HPDE6-E6E7 (cell line): ENCODE data around the gene CRY2.
"Not testable (repeated sequence)": the region's sequence is repeated elsewhere in the genome, so short reads cannot be mapped to it uniquely, and the experiment has no call there.

ENCODE experiments used
- DNase-seq: peaks from one replicate; pipeline ENCODE4 v3.0.0; 2011; ENCODE audit warnings: missing footprints; ENCODE audit errors: extremely low spot score

The CRY2 gene

DNA sequence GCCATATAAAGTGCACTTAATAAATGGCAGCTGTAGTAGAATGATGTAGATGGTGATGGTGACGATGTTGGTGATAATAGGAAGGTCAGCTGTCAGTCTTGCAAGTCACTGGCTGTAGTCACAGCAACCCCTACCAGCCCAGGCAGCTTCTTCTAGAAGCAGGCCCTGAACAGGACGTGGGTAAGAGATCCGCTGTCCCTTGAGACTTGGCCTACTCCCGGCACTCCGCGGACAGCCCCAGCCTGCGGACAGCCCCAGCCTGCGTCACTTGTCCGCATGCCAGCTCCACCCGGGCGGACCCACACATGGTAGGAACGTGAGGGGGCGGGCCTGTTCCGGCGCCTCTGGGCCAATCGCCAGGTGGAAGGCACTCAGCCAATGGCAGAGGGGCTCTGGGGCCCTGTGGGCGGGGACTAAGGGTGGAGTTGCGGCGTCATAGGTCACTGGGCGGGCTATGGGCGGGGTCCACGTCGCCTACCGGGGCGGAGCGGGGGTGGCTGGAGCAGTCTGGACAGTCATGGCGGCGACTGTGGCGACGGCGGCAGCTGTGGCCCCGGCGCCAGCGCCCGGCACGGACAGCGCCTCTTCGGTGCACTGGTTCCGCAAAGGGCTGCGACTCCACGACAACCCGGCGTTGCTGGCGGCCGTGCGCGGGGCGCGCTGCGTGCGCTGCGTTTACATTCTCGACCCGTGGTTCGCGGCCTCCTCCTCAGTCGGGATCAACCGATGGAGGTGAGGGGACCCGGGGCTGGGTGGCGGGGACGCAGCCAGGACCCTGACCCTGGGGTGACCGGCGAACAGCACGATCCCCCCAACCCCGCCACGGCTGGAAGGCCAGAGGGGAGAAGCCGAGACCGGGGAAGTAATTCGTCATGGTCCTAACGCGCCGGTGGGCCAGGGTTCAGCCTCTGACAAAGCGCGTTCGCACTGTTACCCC lies at the start of gene CRY2:
Gene CRY2 (plus strand): TSS at position 502 of the 937 bp plus-strand sequence. CDS start 16 bp downstream, at position 518.
- DNase-seq: peak; percentile 95

- no peak for DNase-seq
Observed at GRCh38 chr11:45798793-45799441, 48.4 kb upstream of the CRY2 start.

GRCh38 chr11:45799562-45799961 lies 47.7 kb upstream of the CRY2 start:
- no peak for DNase-seq

DNA sequence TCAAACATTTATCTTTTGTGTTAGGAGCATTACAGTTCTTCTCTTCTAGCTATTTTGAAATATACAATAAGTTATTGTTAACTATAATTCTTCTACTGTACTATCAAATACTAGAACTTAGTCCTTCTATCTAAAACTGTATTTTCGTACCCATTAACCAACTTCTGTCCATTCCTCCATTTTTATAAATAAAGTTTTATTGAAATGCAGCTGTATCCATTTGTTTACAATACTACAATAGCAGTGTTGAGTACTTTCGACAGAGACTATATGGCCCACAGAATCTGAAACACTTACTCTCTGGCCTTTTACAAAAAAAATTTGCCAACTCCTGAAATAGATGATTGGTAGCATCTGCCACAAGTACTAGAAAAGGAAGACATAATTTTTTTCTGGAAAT lies 47.0 kb upstream of the CRY2 start:
- DNase-seq: no peak

DNA sequence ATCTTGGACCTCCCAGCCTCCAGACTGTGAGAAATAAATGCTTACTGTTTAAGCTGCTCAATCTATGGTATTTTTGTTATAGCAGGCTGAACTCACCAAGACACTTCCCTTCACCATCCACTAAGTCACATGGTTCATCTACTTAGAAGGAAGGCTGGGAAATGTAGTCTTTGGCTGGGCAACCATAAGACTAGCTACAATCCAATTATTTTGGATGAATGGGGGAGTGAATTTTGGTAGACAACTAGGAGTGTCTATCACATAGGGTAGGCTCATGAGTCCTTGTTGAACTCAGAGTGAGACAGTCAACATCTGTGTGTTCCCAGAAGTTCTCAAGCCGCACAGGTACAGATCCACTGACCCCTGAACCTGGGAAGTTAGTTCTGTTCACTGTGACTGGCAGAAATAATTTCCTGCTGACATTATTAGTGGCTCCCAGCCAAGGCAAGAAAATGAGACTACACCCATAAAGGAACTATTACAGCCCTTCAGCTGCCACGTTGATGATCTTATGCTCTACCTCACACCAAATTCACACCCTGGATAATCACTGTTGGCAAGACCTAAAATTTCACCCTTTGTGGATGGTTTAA lies 45.5 kb upstream of the CRY2 start:
- no peak for DNase-seq

- DNase-seq: no peak
Observed at GRCh38 chr11:45802531-45803317, 44.6 kb upstream of the CRY2 start.

DNA sequence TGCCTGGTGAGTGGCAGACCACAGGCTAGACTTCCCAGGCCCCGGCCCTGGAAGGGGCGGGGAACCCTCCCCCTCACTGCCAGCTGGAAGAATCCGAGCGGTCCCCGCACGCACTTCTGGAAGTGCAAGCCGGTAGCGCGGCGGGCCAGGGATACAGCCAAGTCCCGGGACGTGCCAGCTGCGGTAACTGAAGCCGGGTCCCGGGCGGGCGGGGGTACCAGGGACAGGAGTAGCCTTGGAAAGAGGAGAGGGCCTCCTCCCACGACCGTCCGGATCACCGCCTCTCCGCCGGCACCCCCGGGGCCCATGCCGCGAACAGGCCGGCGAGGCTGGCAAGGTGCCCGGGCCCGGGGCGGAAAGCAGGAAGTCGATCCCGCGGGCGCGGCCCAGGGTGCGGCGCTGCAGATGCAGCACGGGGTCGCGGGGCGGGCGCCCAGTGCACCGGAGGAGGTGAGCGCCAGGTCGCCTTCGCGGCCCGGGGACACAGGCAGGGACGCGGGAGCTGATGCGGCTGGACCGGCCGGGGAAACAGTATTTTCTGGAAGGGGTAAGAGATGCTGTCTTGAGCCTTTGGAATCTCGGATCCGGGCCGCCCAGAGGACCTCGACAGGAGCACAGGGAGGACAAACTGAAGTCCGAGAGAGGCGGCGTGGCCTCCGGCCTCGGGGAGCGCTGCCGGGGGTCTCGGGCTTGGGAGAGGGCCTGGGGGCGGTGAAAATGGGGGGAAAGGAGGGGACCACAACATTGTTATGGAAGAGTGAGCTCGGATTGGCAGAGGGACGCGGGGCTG lies 43.1 kb upstream of the CRY2 start:
- DNase-seq: peak; percentile 29

DNA sequence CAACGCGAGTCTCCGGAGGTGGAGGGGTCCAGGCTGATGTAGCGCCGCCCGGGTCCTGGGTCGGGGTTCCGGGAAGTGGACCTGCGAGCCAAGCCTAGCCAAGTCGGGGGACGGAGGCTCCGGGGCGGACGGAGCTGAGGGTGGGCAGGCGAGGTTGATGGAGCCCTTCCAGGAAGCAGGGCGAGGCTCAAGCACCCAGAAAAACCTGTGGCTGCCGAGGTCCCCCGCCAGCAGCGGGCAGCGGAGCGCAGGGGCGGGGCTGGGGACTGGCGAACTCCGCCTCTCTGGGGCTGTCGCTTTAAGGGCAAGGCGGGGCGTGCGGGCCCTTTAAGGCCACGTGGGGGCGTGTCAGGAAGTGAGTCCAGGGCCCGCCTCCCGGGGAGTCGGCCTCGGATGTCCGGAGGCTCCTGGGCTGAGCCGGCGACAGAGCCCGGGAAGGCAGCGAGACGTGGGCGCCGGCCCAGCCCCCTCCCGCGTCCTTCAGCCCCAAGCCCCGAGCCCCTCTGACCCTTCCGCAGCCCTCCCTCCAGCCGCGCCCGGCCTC lies 42.4 kb upstream of the CRY2 start, which contains the start of gene SLC35C1:
Gene SLC35C1 (plus strand): TSS at position 389 of the 544 bp plus-strand sequence. CDS start 653 bp downstream, outside the sequence.
- DNase-seq: peak; percentile 91

- peak; percentile 27 for DNase-seq
Observed at GRCh38 chr11:45805305-45806071, 41.8 kb upstream of the CRY2 start.

DNA sequence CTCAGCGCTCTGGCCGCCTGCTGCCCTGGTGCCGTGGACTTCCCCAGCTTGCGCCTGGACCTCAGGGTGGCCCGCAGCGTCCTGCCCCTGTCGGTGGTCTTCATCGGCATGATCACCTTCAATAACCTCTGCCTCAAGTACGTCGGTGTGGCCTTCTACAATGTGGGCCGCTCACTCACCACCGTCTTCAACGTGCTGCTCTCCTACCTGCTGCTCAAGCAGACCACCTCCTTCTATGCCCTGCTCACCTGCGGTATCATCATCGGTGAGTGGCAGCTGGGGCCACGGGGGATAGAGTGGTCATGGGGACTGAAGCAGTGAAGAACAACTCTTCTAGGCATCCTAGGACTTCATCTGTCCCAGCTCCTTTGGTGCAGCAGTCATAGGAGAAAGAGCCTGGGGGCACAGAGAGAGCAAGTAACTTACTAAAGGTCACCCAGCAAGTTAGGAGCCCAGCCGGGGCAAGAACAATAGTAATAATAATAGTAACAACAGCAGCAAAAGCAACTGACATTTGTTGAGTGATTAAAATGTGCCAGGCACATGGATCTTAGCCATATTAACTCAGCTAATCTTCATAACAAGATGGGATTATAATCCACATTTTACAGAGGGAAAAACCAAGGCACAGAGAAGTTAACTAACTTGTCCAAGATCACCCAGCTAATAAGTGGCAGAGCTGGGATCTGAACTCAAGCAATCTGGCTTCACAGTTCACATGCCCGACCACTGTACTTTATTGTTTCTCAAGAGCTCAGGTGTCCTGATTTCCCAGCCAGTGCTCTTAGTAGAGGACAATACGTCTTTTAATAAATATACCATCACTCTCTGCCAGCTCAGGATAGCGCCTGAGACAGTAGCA lies 41.0 kb upstream of the CRY2 start:
- DNase-seq: no peak

- no peak for DNase-seq
Observed at GRCh38 chr11:45806937-45807791, 40.1 kb upstream of the CRY2 start.

DNA sequence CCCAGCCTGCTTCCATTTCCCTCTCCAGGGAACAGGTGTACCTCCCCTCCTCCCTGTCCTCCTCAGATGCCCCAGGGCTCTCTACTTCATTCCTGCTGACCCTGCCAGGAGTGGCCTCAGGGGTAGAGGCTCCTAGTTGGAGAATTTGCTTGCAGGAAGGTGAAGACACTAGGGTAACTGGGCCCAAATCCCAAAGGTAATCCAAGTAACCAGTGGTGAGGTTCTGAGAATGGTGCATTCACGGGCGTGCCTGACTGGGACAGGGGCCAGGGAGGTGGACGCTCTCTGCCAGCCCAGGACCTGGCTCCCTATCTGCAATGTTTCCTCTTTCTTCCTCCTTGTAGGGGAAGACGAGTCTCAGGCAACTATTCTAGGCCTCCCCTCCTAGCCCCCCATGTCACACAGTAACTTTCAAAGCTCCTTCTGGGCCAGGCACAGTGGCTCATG lies 39.5 kb upstream of the CRY2 start:
- no peak for DNase-seq

GRCh38 chr11:45808427-45808826 lies 38.8 kb upstream of the CRY2 start:
- DNase-seq: not testable (repeated sequence)

DNA sequence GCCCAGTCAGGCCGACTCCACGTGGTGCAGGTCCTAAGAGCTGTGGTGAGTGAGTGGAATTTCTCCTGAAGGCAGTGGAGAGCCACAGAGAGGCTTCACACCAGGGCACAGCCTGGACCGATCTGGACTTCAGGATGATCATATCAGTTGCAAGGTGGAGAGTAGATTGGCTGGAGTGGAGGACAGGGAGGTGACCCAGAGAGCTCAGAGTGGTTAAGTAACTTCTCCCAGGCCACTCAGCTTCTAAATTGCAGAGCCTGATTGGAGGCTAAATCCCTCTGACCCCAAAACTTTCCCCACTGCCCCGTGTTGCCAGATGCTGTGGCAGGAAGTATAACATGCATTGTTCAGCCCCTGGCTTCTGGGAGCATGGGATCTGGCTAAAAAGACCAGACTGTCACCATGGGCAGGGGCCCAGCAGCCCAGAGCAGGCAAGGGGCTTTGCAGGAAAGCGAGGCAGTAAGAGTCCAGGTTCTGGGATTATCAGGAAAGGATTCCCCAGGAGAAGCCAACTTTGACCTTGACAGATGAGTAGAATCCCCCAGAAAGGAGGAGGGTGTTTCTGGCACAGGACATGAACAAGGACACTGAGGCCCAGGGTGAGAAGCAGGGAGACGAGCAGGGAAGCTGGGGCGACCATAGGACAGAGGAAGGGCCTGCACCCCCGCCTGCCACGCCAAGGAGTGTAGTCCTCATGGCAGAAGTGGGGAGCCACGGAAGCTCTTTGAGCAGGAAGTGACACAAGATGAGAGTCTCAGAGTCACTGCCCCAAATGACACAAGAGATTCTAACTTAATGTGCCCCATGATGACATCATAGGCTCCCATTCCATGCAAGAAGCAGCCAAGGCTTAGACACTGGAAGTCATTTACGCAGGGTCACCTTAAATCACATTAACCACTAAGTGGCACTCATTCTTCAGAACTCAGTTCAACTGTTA lies 37.5 kb upstream of the CRY2 start:
- DNase-seq: no peak

DNA sequence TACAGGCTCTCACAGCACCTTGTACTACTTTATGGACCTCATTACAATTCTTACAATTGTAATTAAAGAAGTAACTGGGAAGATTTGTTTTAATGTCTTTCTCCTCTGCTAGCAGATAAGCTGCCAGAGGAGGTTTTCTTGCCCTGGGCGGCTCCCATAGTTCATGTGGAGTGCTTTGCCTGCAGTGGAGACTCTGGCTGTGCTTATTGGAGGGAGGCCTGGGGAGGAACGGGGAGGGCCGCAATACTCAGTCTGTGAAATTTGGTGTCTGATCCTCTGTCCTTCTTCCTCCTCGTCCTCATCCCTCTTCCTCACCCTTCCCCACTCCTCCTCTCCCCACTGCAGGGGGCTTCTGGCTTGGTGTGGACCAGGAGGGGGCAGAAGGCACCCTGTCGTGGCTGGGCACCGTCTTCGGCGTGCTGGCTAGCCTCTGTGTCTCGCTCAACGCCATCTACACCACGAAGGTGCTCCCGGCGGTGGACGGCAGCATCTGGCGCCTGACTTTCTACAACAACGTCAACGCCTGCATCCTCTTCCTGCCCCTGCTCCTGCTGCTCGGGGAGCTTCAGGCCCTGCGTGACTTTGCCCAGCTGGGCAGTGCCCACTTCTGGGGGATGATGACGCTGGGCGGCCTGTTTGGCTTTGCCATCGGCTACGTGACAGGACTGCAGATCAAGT lies 36.7 kb upstream of the CRY2 start:
- DNase-seq: no peak

- no peak for DNase-seq
Observed at GRCh38 chr11:45811109-45811435, 36.2 kb upstream of the CRY2 start.
